Neutrophil (primary cell): Measurements from ENCODE around the gene CA14.
"Not testable (repeated sequence)": the region's sequence is repeated elsewhere in the genome, so short reads cannot be mapped to it uniquely, and the experiment has no call there.

Experiments
- H3K27ac ChIP-seq: fragments of 200-600 bp; sonication (generic); 2 replicates; pipeline ENCODE4 v1.5.1; 2016; ENCODE audit warnings: mild to moderate bottlenecking, moderate library complexity
- H3K27me3 ChIP-seq: fragments of 200-600 bp; sonication (generic); 2 replicates; pipeline ENCODE4 v1.6.0; 2016; ENCODE audit warnings: mild to moderate bottlenecking
- H3K36me3 ChIP-seq: fragments of 200-600 bp; sonication (generic); 2 replicates; pipeline ENCODE4 v1.5.1; 2017
- H3K4me1 ChIP-seq, 2 experiments: fragments of 200-600 bp in 1 of 2; sonication (generic) in 1 of 2; 1 replicate in 1 of 2; 2 replicates in 1 of 2; pipeline versions ENCODE4 v1.5.1 to v1.6.1; 2013 to 2016; ENCODE audit warnings: low read depth in 1 of 2, low read length in 1 of 2, mild to moderate bottlenecking in 1 of 2, moderate library complexity in 1 of 2; ENCODE audit not compliant: control insufficient read depth in 1 of 2, insufficient read depth in 1 of 2
- H3K4me3 ChIP-seq, 2 experiments: fragments of 200-600 bp in 1 of 2; sonication (generic) in 1 of 2; 1 replicate in 1 of 2; 2 replicates in 1 of 2; pipeline ENCODE4 v1.5.1; 2013 to 2016; ENCODE audit warnings: low read depth in 1 of 2, low read length in 1 of 2, mild to moderate bottlenecking in 1 of 2, moderate library complexity in 1 of 2
- H3K9me3 ChIP-seq: fragments of 200-600 bp; sonication (generic); 2 replicates; pipeline ENCODE4 v1.5.1; 2016
- CTCF ChIP-seq: fragments of 200-600 bp; sonication (generic); IDR thresholded peaks from 2 replicates; pipeline ENCODE4 v1.5.1; 2016; ENCODE audit warnings: antibody characterized with exemption

The CA14 gene

GRCh38 chr1:150226486-150226885, 31.1 kb upstream of the CA14 start:
- Histone ChIP-seq H3K4me1 (peaks cover 25 to 33% of the 10 kb centered on the region in 2 experiments), H3K9me3 (no peaks in the 10 kb centered on the region), H3K36me3 (peaks cover 3% of the 10 kb centered on the region), H3K4me3 (no peak overlapping the region), H3K27ac (peak overlapping the region; percentile 71), H3K27me3 (no peaks in the 10 kb centered on the region)
- TF ChIP-seq CTCF = no peak

- Histone ChIP-seq H3K27ac (peak overlapping the region; percentile 71), H3K4me1 (peaks cover 25 to 30% of the 10 kb centered on the region in 2 experiments), H3K9me3 (no peaks in the 10 kb centered on the region), H3K36me3 (peaks cover 3% of the 10 kb centered on the region), H3K27me3 (no peaks in the 10 kb centered on the region), H3K4me3 (no peak overlapping the region)
- TF ChIP-seq CTCF = no peak
These were observed 30.3 kb upstream of the CA14 start for GRCh38 chr1:150227228-150227627.

GRCh38 chr1:150228246-150228645, 29.3 kb upstream of the CA14 start:
- H3K9me3 ChIP-seq, H3K27me3 ChIP-seq, H3K27ac ChIP-seq, H3K4me3 ChIP-seq, H3K36me3 ChIP-seq: not testable (repeated sequence)
- H3K4me1 ChIP-seq = peaks cover 33 to 37% of the 10 kb centered on the region in 2 experiments

- not testable (repeated sequence) for H3K27me3 ChIP-seq, H3K4me3 ChIP-seq, H3K9me3 ChIP-seq, H3K36me3 ChIP-seq
- peaks cover 25 to 30% of the 10 kb centered on the region in 2 experiments for H3K4me1 ChIP-seq
- H3K27ac ChIP-seq = peak overlapping the region; percentile 93
These were observed 24.7 kb upstream of the CA14 start for GRCh38 chr1:150232921-150233320.

GRCh38 chr1:150233359-150234308, 23.9 kb upstream of the CA14 start:
- peaks cover 25 to 30% of the 10 kb centered on the region in 2 experiments for H3K4me1 ChIP-seq
- no peaks in the 10 kb centered on the region for H3K9me3 ChIP-seq
- no peak for TF ChIP-seq CTCF
- peak overlapping the region; percentile 93 for H3K27ac ChIP-seq
- no peaks in the 10 kb centered on the region for H3K36me3 ChIP-seq
- peak overlapping the region; percentile 90 to 98 for H3K4me3 ChIP-seq
- no peaks in the 10 kb centered on the region for H3K27me3 ChIP-seq

- Histone ChIP-seq H3K4me3 (peak overlapping the region; percentile 90 to 98), H3K9me3 (no peaks in the 10 kb centered on the region), H3K4me1 (peaks cover 25 to 30% of the 10 kb centered on the region in 2 experiments), H3K36me3 (no peaks in the 10 kb centered on the region), H3K27ac (peak overlapping the region; percentile 93), H3K27me3 (no peaks in the 10 kb centered on the region)
- TF ChIP-seq CTCF = no peak
These were observed 23.3 kb upstream of the CA14 start for GRCh38 chr1:150234309-150234565.
